Hepatocyte (in vitro differentiated cells): ENCODE results near the gene DIAPH3. TPM values are rescaled to one million over a fixed set of nuclear protein-coding genes. Genes with fewer than 3 reads are reported as not detected.

Experiments
- DNase-seq: peaks from one replicate; pipeline ENCODE4 v3.0.0-alpha.2; 2016; ENCODE audit warnings: low spot score
- H2AFZ ChIP-seq: fragments of 200-600 bp; sonication (generic); 2 replicates; pipeline ENCODE4 v1.6.0; 2016; ENCODE audit warnings: antibody characterized with exemption, mild to moderate bottlenecking
- H3K27ac ChIP-seq: fragments of 200-600 bp; sonication (generic); 2 replicates; pipeline ENCODE4 v1.5.1; 2016; ENCODE audit warnings: mild to moderate bottlenecking
- H3K27me3 ChIP-seq: fragments of 200-600 bp; sonication (generic); 2 replicates; pipeline ENCODE4 v1.6.1; 2016
- H3K36me3 ChIP-seq: fragments of 200-600 bp; sonication (generic); replicated peaks from 2 replicates; pipeline ENCODE4 v1.5.1; 2016; ENCODE audit warnings: low read depth; ENCODE audit not compliant: insufficient read depth
- H3K4me1 ChIP-seq: fragments of 200-600 bp; sonication (generic); 2 replicates; pipeline ENCODE4 v1.5.1; 2016; ENCODE audit warnings: mild to moderate bottlenecking, moderate library complexity; ENCODE audit not compliant: insufficient read depth
- H3K4me2 ChIP-seq: fragments of 200-600 bp; sonication (generic); 2 replicates; pipeline ENCODE4 v1.6.0; 2016
- H3K4me3 ChIP-seq: fragments of 200-600 bp; sonication (generic); 2 replicates; pipeline ENCODE4 v1.5.1; 2016; ENCODE audit warnings: mild to moderate bottlenecking
- H3K79me2 ChIP-seq: fragments of 200-600 bp; sonication (generic); 2 replicates; pipeline ENCODE4 v1.6.0; 2017; ENCODE audit warnings: mild to moderate bottlenecking
- H3K9me2 ChIP-seq: fragments of 200-600 bp; sonication (generic); replicated peaks from 2 replicates; pipeline ENCODE4 v1.6.0; 2017; ENCODE audit warnings: mild to moderate bottlenecking; ENCODE audit not compliant: insufficient read depth
- H3K9me3 ChIP-seq: fragments of 200-600 bp; sonication (generic); 2 replicates; pipeline ENCODE4 v1.5.1; 2016; ENCODE audit warnings: low read depth, mild to moderate bottlenecking
- H4K20me1 ChIP-seq: fragments of 200-600 bp; sonication (generic); 2 replicates; pipeline ENCODE4 v1.6.0; 2016; ENCODE audit warnings: mild to moderate bottlenecking; ENCODE audit not compliant: insufficient read depth, poor library complexity, severe bottlenecking
- CTCF ChIP-seq: fragments of 200-600 bp; sonication (generic); IDR thresholded peaks from 2 replicates; pipeline ENCODE4 v1.5.1; 2016; ENCODE audit warnings: antibody characterized with exemption, mild to moderate bottlenecking; ENCODE audit not compliant: poor library complexity
- EZH2 ChIP-seq: fragments of 200-600 bp; sonication (generic); IDR thresholded peaks from 2 replicates; pipeline ENCODE4 v1.6.1; 2016; ENCODE audit warnings: antibody characterized with exemption, mild to moderate bottlenecking, borderline replicate concordance
- EZH2phosphoT487 ChIP-seq: fragments of 200-600 bp; sonication (generic); IDR thresholded peaks from one replicate; pipeline ENCODE4 v1.6.1; 2018; ENCODE audit warnings: antibody characterized with exemption, mild to moderate bottlenecking, low read depth, moderate library complexity; ENCODE audit not compliant: unreplicated experiment, severe bottlenecking
- WGBS: methylation state at CpG from one replicate; pipeline ENCODE4 v1.1.6; 2016; ENCODE audit warnings: low lambda C conversion rate; ENCODE audit errors: missing lambda C conversion rate; 5-methylcytosine and 5-hydroxymethylcytosine counted together
- polyA plus RNA-seq: library from polyadenylated mRNA; unstranded; fragments of >200 nt; fragmentation: Nextera tagmentation; extraction: Ambion mirVana; gene quantifications from 2 replicates; pipeline ENCODE4 v1.2.1, GENCODE V29; 2016
- total RNA-seq: library from RNA; depleted of rRNA; stranded (reverse); fragments of >200 nt; gene quantifications from 2 replicates; pipeline ENCODE4 v1.2.3, GENCODE V29; 2014

Gene DIAPH3
- total and polyA plus RNA-seq, 2 experiments from 2014 or later, result 4.7 to 7.9 TPM

- Histone ChIP-seq H2AFZ (no peak overlapping the region), H3K27me3 (no peaks in the 10 kb centered on the region), H3K9me2 (no peaks in the 10 kb centered on the region), H3K4me2 (no peak overlapping the region), H3K79me2 (no peaks in the 10 kb centered on the region), H3K9me3 (no peaks in the 10 kb centered on the region), H3K27ac (no peak overlapping the region), H3K4me3 (no peak overlapping the region), H4K20me1 (no peaks in the 10 kb centered on the region), H3K4me1 (peaks cover 6% of the 10 kb centered on the region), H3K36me3 (no peaks in the 10 kb centered on the region)
- no peak for TF ChIP-seq CTCF
- TF ChIP-seq EZH2, result no peak
- TF ChIP-seq EZH2phosphoT487, result no peak
- no peak for DNase-seq
- WGBS, result 62% methylated on average over 6 of the region's 6 CpGs
Observed at GRCh38 chr13:60019119-60019993, 144.4 kb downstream of the DIAPH3 start.

GRCh38 chr13:60018536-60018935, 145.2 kb downstream of the DIAPH3 start:
- Histone ChIP-seq H2AFZ (no peak overlapping the region), H3K4me1 (peaks cover 6% of the 10 kb centered on the region), H3K9me2 (no peaks in the 10 kb centered on the region), H3K36me3 (no peaks in the 10 kb centered on the region), H3K79me2 (no peaks in the 10 kb centered on the region), H3K4me2 (no peak overlapping the region), H3K9me3 (no peaks in the 10 kb centered on the region), H3K27ac (no peak overlapping the region), H4K20me1 (no peaks in the 10 kb centered on the region), H3K4me3 (no peak overlapping the region), H3K27me3 (no peaks in the 10 kb centered on the region)
- DNase-seq, result no peak
- TF ChIP-seq EZH2phosphoT487 (no peak), CTCF (no peak), EZH2 (no peak)
- 82% methylated on average over 1 of the region's 1 CpG for WGBS

- Histone ChIP-seq H3K79me2 (no peaks in the 10 kb centered on the region), H3K9me3 (no peaks in the 10 kb centered on the region), H3K36me3 (no peaks in the 10 kb centered on the region), H3K9me2 (no peaks in the 10 kb centered on the region), H3K4me1 (peaks cover 6% of the 10 kb centered on the region), H3K27me3 (no peaks in the 10 kb centered on the region), H3K4me2 (no peak overlapping the region), H3K27ac (no peak overlapping the region), H4K20me1 (no peaks in the 10 kb centered on the region), H3K4me3 (no peak overlapping the region), H2AFZ (no peak overlapping the region)
- no peak for DNase-seq
- no peak for TF ChIP-seq EZH2
- TF ChIP-seq CTCF, result no peak
- TF ChIP-seq EZH2phosphoT487, result no peak
- WGBS, result 97% methylated on average over 4 of the region's 4 CpGs
Observed at GRCh38 chr13:60016229-60016628, 147.5 kb downstream of the DIAPH3 start.
